GM18526 (cell line): Measurements from ENCODE around the gene ASTN1.

ENCODE experiments used
- POLR2A ChIP-seq: IDR thresholded peaks from 3 replicates; pipeline ENCODE4 v1.6.1; 2011; ENCODE audit not compliant: insufficient read length; ENCODE audit errors: extremely low read depth

Gene ASTN1

GRCh38 chr1:177092001-177092400 is 72.5 kb downstream of the ASTN1 start:
- TF ChIP-seq POLR2A, result no peak

- TF ChIP-seq POLR2A, result no peak
These were observed 73.5 kb downstream of the ASTN1 start for GRCh38 chr1:177091040-177091439.

DNA sequence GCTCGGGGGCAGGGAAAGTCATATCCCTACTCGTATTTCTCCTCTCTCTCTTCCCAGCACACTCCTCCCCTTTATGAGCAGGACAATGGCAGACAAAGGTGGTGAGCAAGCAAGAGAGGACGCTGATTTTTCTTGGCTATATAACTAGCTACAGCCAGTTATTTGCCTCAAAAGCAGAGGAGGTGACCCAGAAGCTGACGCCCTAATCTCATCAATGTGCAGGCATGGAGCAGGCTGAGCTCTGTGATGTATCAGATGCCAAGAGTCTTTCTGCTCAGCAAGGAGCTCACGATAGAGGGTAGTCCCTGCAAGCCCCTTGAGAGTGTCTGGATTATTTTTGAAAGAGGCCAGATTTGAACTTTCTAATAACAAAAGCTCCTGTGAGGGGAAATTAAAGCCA is 75.5 kb downstream of the ASTN1 start:
- TF ChIP-seq POLR2A, result no peak

- no peak for TF ChIP-seq POLR2A
These were observed 81.4 kb downstream of the ASTN1 start for GRCh38 chr1:177082855-177083693.

- no peak for TF ChIP-seq POLR2A
These were observed 83.9 kb downstream of the ASTN1 start for GRCh38 chr1:177080564-177080963.

DNA sequence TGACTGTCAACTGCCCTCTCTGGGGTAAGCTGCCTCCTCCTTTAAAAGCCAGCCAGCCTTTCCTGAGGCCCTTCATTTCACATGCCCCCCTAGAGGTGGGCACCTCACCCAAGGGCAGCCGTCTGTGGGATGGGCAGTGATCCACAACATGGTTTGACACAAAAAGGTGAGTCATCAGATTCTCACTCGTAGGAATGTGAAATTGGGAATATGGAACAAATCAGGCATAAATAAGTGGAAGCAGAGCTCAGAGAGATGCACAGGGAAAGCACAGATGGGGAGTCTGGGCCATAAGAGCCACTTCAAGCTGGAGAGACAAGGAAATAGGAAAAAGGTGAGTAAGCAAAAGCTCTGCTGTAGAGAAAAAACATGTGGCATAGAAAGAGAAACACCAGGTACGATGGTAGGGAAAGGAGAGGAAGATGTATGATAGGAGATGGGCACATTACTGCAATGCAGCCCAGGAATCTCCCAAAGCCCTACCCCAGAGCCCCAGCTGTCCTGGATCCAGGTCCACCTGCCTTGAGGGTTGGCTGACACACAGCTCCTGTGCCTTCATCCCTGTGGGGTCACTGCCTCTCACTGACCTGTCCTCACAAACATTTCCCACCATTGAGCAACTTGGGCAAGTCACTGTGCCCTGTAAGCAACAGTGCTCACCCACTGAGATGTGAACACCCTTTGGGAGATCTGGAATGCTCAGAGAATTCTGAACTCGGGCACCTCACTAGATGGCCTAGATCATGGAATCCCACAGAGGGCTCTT is 86.6 kb downstream of the ASTN1 start:
- no peak for TF ChIP-seq POLR2A

- no peak for TF ChIP-seq POLR2A
These were observed 87.5 kb downstream of the ASTN1 start for GRCh38 chr1:177077006-177077405.

- no peak for TF ChIP-seq POLR2A
These were observed 95.0 kb downstream of the ASTN1 start for GRCh38 chr1:177069490-177069889.

DNA sequence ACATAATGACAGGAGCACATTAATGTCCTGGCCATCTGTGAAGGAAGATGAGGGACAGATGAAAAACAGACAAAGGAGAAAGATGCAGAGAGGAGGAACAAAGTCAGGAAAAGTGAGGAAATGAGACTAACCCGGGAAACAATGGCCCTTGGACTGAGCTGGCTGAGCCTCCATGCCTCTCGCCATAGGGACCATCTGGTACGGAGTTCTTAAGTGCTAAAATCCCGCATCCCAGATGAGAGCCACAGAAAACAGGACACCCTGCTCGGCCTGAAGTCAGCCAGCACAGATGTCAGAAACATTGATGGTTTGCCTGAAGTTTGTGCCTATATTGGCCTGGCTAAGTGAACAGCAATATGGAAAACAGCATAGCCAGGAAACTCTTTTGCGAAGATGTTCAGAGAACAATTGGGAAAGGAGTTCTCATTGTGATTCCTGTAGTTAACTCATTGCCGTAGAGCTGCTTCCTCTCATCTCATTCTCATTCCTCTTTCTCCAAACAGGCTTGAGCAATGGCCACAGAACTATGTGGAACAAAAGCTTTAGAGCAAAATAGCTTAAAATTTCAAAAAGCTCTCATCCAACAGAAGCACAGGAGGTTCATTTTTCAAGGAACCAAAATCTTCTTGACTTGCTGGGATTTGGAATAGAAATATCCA is 96.6 kb downstream of the ASTN1 start:
- no peak for TF ChIP-seq POLR2A

DNA sequence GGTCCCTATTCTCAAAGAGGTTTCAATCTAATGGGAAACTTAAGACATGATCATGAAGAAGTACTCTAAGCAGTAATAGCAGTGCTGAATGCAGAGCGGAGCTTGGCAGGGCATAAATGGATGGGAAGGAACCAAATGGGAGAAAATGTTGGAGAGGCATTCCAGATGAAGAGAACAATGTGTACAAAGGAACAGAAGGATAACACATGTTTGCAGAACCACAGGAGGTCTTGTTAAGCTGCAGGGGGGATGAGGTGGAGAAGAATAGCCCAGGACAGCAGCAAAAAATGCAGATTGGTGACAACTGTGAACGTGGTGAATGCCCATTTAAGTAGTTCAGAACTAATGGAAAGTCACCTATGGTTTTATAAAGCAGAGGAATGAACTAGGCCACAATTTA is 99.1 kb downstream of the ASTN1 start:
- TF ChIP-seq POLR2A, result no peak

- TF ChIP-seq POLR2A, result no peak
These were observed 100.9 kb downstream of the ASTN1 start for GRCh38 chr1:177063648-177064047.

DNA sequence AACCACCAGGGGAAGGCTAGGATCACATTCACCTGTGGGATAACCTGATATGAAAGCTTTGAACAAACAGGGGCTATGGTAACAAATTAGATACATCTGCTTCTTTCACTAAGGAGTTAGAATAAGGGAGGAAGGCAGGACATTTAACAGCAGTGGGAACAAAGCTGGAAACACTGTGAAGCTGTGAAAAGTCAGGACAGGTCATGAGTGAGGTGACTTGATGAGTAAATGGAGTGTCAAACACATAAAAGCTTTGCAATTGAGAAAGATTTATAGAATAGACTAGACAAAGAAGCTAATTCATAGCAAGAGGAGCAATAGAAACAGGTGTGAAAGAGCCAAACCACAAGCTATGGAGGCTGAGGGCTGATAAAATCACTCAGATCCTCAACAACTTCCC is 110.0 kb downstream of the ASTN1 start:
- TF ChIP-seq POLR2A, result no peak

DNA sequence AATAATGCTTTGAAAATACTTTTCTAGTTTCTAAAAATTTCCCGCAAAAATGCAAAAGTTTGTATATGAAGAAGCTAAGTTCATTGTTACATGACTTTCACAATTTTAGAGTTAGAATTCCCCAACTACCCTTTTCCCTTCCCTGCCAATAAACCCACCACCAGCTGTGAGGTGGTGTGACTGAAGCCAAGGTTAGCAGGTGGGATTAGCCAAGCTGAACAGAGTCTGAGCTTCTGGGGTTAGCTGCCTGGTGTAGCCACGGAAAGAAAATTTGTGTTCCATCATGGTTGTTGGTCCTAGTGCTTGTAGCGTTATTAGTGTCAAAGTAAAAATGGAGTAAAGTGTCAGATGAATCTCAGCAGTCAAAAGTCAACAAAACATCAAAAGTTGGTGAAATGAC is 110.9 kb downstream of the ASTN1 start:
- no peak for TF ChIP-seq POLR2A

GRCh38 chr1:177048314-177049069 is 116.0 kb downstream of the ASTN1 start:
- no peak for TF ChIP-seq POLR2A

GRCh38 chr1:177045151-177045550 is 119.4 kb downstream of the ASTN1 start:
- no peak for TF ChIP-seq POLR2A
